ENCODE measurements around the gene B3GALT2.

B3GALT2 gene

DNA sequence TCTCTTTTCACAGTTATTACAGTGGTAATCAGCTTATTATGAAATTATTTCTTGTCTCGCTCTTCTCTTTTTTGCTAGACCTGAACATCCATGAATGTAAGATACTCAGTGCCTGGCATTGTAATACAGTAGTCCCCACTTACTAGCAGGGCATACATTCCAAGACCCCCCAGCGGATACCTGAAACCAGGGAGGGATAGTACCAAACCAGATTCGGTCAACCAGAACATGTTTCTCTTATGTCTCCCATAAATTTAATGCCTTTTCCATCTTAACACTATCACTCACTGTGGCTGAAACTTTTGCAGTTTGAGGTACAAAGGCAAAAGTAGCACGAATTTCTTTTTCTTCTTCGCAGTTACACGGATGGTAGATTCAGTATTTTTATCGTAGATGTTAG is 24.6 kb upstream of the B3GALT2 start:
- Histone ChIP-seq H3K9me3 (peaks cover 6% of the 10 kb centered on the region), H3K27me3 (no peaks in the 10 kb centered on the region), H3K4me1 (ENCODE audit: control insufficient read depth in 1 of 2, insufficient read depth in 1 of 2, low read depth in 1 of 2, low read length in 1 of 2) (no peaks in the 10 kb centered on the region), H3K27ac (no peak overlapping the region), H3K36me3 (peaks cover 27% of the 10 kb centered on the region), H3K4me3 (ENCODE audit: low read depth in 1 of 2, low read length in 1 of 2) (no peak overlapping the region)
- no peak for TF ChIP-seq CTCF (IDR thresholded peaks at IDR 0.05)

DNA sequence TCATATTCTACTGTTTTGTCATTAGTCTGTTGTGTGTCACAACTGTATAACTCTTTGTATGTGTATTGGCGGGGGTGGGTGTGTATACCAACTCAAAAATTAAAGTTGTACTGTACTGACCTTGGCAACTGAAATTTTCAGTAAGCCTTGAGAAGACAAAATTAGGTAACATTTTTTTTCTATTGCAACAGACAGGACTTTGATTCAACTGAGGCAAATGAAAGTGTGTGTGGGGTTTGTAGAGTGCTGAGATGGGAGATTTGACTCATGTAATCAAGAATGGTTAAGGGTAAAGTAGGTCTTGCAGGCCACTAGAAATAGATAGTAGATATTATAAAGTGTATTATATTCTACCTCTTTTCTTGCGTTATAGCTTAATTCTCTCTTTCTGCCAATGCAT is 14.6 kb upstream of the B3GALT2 start:
- no peak for TF ChIP-seq CTCF (IDR thresholded peaks at IDR 0.05)
- Histone ChIP-seq H3K27me3 (no peaks in the 10 kb centered on the region), H3K4me3 (ENCODE audit: low read depth in 1 of 2, low read length in 1 of 2) (no peak overlapping the region), H3K27ac (no peak overlapping the region), H3K9me3 (no peaks in the 10 kb centered on the region), H3K36me3 (peaks cover 6% of the 10 kb centered on the region), H3K4me1 (ENCODE audit: control insufficient read depth in 1 of 2, insufficient read depth in 1 of 2, low read depth in 1 of 2, low read length in 1 of 2) (no peaks in the 10 kb centered on the region)

DNA sequence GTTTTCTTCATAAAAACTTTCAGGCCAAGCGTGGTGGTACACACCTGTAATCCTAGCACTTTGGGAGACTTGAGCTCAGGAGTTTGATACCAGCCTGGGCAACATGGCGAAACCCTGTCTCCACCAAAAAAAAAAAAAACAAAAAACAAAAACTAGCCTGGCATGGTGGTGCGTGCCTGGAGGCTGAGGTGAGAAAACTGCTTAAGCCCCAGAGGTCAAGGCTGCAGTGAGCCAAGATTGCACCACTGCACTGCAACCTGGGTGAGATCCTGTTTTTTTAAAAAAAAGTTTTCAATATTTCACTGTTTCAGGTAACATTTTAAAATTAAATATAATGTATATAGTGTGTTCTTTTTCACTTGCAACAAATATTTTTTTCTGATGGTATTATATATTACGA is 13.5 kb upstream of the B3GALT2 start:
- H3K4me1 ChIP-seq (ENCODE audit: control insufficient read depth in 1 of 2, insufficient read depth in 1 of 2, low read depth in 1 of 2, low read length in 1 of 2) = no peaks in the 10 kb centered on the region
- H3K27me3 ChIP-seq = no peaks in the 10 kb centered on the region
- H3K27ac ChIP-seq = no peak overlapping the region
- no peak for TF ChIP-seq CTCF (IDR thresholded peaks at IDR 0.05)
- H3K9me3 ChIP-seq = no peaks in the 10 kb centered on the region
- peaks cover under 1% of the 10 kb centered on the region for H3K36me3 ChIP-seq
- H3K4me3 ChIP-seq (ENCODE audit: low read depth in 1 of 2, low read length in 1 of 2) = no peak overlapping the region

DNA sequence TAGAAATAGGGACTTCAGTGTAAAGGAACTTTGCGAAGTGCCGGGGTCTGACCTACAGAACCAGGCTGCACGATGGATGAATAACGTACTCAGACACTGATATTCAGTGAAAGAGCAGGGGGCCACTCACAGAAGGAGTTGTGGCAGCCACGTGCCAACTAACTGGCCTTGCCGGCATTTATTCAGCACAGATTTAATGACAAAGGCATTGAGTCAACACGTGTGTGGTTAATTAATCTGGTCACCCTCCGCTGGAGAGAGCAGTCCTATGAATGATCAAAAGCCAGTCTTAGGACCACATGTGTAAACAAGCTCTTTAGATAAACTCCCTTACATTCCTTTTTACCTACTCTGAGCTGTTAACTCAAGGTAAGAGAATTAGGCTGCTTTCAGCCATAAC is 6.2 kb upstream of the B3GALT2 start:
- no peaks in the 10 kb centered on the region for H3K9me3 ChIP-seq
- H3K27me3 ChIP-seq = no peaks in the 10 kb centered on the region
- H3K27ac ChIP-seq = no peak overlapping the region
- H3K4me3 ChIP-seq (ENCODE audit: low read depth in 1 of 2, low read length in 1 of 2) = no peak overlapping the region
- TF ChIP-seq CTCF (IDR thresholded peaks at IDR 0.05) = no peak
- no peaks in the 10 kb centered on the region for H3K36me3 ChIP-seq
- no peaks in the 10 kb centered on the region for H3K4me1 ChIP-seq (ENCODE audit: control insufficient read depth in 1 of 2, insufficient read depth in 1 of 2, low read depth in 1 of 2, low read length in 1 of 2)

DNA sequence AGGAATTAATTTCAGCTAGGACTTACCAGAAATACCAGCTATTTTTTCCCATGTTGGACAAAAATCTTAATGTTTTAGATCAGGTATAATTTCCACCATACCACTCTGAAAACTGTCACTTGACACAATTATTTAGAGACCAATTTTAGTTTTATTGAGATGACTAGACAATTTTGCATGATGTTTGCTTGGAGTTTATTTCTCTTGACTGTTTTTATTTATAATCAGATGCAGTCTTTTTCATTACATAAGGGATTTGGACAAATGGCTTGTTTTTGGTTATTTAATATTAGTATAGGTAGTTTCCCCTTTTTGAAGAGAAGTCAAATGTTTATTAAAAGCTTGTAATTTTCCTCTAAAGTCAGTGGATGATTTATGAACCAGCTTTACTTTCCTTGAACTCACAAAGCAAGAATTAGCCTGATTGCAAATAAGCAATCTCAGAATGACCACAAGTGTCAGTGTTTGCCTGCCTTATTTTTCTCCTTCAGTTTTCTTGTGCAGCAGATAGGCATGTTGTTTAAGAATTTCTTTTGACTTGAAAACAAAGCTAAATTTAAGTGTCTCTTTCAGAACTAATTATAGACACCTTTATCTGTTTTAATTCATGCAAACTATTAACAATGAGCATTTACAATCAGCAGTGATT is 3.8 kb upstream of the B3GALT2 start:
- Histone ChIP-seq H3K27ac (no peak overlapping the region), H3K36me3 (no peaks in the 10 kb centered on the region), H3K4me3 (ENCODE audit: low read depth in 1 of 2, low read length in 1 of 2) (no peak overlapping the region), H3K27me3 (no peaks in the 10 kb centered on the region), H3K9me3 (no peaks in the 10 kb centered on the region), H3K4me1 (ENCODE audit: control insufficient read depth in 1 of 2, insufficient read depth in 1 of 2, low read depth in 1 of 2, low read length in 1 of 2) (no peaks in the 10 kb centered on the region)
- TF ChIP-seq CTCF (IDR thresholded peaks at IDR 0.05) = no peak
